Measurements from ENCODE around the gene SPOUT1.
A peak's percentile ranks its signal among the peaks of the same experiment; 100 is the strongest.
"Not testable (repeated sequence)": the region's sequence is repeated elsewhere in the genome, so short reads cannot be mapped to it uniquely, and the experiment has no call there.

SPOUT1 gene

DNA sequence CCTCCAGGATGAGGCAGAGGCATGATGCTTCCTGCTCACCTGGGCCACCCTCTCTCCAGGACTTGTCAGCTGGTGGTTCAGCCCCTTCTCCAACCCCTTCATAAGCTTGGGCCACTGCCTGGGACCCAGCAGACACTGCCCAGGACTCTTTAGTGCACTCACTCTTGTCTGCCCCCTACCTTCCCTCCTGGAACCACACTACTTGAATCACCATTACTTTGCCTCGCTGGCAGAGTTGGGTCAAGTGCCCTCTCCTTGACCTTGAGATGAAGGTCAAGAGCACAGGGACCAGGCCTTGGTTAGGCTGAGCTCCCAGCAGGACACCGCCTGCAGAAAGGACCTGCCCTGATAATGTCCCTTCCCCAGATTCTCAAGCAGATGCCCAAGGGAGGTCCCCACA is 19.8 kb downstream of the SPOUT1 start:
- DNase-seq (ENCODE audit: low read depth, low spot score) = no peak

DNA sequence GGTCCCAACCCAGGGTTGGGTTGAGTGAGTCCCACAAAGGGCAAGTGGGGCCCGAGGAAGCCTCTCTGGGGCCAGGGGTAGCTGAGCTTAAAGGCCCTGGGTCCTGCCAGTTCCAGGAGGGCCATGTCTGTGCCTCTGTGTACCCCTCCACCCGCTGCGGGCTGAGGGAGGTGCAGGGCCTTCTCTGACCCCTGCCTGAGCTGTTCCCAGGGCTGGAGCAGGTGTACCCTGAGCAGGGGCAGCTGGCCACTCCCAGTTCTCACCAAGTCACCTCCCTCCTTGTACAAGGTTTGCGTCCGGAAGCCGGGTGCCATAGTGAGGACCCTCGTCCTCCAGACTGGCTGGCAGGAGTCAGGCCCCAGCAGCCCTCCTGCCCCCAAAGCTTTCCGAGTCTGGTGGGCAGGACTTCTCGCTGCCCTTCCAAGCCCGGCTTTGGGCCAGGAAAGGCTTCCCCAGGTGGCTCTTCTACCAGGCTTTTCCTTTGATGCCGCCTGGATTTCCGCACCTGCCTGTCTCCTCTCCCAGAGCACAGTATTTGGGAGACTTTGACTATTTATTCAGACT is 20.5 kb downstream of the SPOUT1 start:
- no peak for DNase-seq (ENCODE audit: low read depth, low spot score)

DNA sequence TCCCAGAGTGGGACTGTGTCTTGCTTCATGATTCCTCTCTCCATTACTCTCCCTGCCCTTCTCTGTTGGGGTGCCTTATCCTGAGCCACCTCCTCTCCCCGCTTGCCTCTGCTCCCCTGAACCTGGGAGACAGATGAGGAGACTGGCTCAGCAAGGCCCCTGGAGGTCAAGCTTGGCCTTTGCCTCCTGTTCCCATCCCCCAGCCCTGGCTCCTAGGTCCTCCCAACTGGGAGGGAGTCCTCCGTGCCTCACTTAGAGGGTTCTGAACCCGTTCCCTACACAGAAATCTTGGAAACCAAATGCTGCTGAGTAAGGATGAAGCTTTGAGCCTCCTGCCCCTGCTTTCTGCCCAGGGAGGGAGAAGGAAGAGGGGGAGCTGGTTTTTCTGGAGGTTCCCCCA is 21.1 kb downstream of the SPOUT1 start:
- no peak for DNase-seq (ENCODE audit: low read depth, low spot score)

DNA sequence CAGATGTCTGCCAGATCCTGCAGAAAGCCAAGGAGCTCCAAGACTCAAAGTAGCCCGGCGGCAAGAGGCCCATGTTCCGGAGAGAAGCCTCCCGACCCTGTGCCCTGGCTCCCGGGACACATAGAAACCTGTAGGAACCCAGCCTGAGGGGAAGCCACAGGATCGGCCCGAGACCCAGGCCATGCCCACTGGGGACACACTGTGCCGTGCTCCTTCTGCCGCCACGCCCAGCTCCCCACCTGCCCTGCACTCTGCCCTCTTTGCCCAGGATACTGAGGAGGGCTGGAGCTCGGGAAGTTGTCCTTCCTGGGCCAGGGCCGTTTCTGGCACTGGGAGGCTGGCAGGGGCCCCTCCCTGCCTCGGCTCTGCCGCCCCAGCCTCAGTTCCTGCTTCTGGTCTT is 21.8 kb downstream of the SPOUT1 start:
- DNase-seq (ENCODE audit: low read depth, low spot score) = no peak

DNA sequence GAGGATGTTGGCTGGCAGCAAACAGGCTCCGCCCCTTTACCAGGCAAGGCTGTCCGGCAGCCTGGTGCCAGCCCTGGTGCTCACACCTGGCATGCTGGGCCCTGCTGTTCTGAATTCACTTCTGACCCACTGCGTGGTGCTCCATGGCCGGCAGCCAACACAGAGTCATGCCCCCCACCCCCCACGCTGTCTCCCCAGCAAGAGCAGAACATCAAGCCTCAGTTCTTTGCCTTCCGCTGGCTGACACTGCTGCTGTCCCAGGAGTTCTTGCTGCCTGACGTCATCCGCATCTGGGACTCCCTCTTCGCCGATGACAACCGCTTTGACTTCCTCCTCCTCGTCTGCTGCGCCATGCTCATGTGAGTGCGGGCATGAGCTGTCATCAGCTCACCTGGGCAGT is 23.9 kb downstream of the SPOUT1 start:
- no peak for DNase-seq (ENCODE audit: low read depth, low spot score)

DNA sequence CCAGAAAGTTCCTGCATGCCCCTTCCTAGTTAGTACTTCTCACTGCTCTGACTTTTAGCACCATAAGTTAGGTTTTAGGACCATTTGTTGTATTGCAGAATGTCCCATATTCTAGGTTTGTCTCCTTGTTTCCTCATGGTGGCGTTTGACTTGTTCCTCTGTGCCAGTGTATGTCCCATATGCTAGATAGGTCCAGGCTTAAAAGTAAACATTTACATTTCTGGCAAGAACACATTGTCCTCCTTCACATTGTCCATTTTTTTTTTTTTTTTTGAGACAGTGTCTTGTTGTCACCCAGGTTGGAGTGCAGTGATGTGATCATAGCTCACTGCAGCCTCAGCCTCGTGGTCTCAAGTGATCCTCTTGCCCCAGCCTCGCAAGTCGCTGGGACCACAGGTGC is 27.1 kb downstream of the SPOUT1 start:
- DNase-seq (ENCODE audit: low read depth, low spot score) = no peak

- no peak for DNase-seq (ENCODE audit: low read depth, low spot score)
Observed at GRCh38 chr9:128800061-128800460, 29.5 kb downstream of the SPOUT1 start.

DNA sequence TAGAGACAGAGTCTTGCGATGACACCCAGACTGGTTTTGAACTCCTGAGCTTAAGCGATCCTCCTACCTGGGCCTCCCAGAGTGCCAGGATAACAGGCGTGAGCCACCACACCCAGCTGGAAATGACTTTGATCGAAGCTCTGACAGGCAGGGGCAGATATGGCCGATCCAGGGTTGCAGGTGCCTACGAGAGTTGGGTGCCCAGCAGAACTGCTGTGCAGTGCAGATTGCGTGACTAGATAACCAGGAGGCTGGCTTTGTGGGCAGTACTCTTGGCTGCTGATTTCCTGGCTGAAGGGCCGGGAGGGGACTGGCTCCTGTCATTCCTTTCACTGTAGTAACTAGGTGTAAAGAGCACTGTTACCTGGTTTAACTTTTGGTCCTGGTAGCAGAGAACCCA is 30.7 kb downstream of the SPOUT1 start:
- DNase-seq (ENCODE audit: low read depth, low spot score) = no peak

DNA sequence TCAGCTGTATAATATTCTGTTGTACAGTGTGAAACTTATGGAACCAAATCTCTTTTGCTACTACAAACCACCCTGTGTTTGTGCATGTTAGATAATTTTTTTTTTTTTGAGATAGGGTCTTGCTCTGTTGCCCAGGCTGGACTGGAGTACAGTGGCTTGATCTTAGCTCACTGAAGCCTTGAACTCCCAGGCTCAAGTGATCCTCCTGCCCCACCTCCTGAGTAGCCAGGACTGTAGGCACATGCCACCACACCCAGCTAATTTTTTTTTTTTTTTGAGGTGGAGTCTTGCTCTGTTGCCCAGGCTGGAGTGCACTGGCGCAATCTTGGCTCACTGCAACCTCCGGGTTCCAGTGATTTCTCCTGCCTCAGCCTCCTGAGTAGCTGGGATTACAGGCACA is 34.6 kb downstream of the SPOUT1 start:
- not testable (repeated sequence) for DNase-seq (ENCODE audit: low read depth, low spot score)

- no peak for DNase-seq (ENCODE audit: low read depth, low spot score)
Observed at GRCh38 chr9:128792978-128793686, 36.5 kb downstream of the SPOUT1 start.

- no peak for DNase-seq (ENCODE audit: low read depth, low spot score)
Observed at GRCh38 chr9:128792134-128792533, 37.5 kb downstream of the SPOUT1 start.

GRCh38 chr9:128790536-128790935 is 39.1 kb downstream of the SPOUT1 start:
- DNase-seq (ENCODE audit: low read depth, low spot score) = no peak

GRCh38 chr9:128788445-128788844 is 41.1 kb downstream of the SPOUT1 start:
- DNase-seq (ENCODE audit: low read depth, low spot score) = no peak

- peak; percentile 10 for DNase-seq (ENCODE audit: low read depth, low spot score)
Observed at GRCh38 chr9:128787659-128788058, 41.9 kb downstream of the SPOUT1 start.

DNA sequence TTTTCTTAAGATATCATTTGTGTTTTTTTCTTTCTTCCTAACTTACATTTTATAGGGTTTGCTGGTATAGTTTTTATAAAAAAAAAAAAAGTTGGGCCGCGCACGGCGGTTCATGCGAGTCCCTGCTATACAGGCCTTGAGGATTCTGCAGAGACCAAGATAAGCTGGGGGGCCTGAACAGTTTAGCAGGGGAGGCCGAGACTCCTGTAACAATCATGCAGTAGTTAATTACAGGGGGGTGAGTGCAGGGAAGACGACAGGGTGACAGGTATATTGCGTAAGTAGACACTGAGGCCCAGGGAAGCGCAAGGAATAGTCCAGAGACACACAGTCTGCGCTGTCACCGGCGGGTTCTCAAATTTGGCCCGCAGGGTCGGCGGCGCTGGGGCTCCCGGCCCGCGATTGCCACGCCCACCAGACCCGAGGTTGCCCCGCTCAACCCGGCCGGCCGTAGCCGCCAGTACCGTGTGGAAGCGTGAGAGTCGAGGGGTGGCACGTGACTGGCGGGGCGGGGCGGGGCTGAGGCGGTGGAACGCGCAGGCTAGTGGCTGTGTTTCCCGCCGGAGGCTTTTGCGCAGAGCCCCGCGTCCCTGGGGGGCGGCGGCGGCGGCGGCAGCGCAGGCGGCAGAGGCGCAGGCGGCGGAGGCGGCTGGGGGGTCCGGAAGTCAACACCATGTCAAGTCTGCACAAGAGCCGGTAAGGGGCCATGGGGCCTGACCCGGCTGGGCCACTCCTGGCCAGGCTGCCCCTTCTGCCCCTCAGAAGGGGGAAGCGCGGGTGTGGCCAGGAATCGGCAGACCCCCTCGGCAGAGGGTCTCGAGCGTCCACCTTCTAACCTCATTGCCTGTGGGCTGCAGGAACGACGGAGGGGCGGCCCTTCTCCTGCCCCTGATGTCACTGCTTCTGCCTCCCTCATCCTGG is 42.7 kb downstream of the SPOUT1 start, which contains the start of gene TBC1D13:
Gene TBC1D13, plus strand, starts transcription at position 573 of the 921 bp plus-strand sequence. Its CDS starts 101 bp downstream, at position 674.
- DNase-seq (ENCODE audit: low read depth, low spot score) = peak; percentile 93

DNA sequence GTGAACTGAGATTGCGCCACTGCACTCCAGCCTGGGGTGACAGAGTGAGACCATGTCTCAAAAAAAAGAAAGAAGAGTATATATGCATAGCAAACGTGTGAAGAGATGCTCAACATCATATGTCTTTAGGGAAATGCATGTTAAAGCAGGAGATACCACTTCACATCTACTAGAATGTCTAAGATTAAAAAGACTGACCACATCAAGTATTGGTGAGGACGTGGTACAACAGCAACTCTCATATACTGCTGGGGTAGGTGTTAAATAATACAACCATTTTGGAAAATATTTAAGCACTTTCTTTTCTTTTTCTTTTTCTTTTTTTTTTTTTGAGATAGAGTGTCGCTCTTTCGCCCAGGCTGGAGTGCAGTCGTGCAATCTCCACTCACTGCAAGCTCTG is 44.2 kb downstream of the SPOUT1 start:
- DNase-seq (ENCODE audit: low read depth, low spot score) = no peak

DNA sequence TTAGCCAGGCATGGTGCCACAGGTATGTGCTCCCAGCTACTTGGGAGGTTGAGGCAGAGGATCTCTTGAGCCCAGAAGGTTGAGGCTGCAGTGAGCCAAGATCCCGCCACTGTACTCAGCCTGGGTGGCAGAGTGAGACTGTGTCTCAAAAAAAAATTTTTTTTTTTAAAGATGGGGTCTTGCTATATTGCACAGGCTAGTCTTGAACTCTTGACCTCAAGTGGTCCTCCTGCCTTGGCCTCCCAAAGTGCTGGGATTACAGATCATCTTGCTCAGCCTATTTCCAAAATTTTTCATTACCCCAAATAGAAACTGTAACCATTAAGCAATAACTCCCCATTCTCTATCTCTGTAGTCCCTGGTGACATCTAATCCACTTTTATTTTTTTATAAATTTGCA is 46.9 kb downstream of the SPOUT1 start:
- DNase-seq (ENCODE audit: low read depth, low spot score) = no peak

DNA sequence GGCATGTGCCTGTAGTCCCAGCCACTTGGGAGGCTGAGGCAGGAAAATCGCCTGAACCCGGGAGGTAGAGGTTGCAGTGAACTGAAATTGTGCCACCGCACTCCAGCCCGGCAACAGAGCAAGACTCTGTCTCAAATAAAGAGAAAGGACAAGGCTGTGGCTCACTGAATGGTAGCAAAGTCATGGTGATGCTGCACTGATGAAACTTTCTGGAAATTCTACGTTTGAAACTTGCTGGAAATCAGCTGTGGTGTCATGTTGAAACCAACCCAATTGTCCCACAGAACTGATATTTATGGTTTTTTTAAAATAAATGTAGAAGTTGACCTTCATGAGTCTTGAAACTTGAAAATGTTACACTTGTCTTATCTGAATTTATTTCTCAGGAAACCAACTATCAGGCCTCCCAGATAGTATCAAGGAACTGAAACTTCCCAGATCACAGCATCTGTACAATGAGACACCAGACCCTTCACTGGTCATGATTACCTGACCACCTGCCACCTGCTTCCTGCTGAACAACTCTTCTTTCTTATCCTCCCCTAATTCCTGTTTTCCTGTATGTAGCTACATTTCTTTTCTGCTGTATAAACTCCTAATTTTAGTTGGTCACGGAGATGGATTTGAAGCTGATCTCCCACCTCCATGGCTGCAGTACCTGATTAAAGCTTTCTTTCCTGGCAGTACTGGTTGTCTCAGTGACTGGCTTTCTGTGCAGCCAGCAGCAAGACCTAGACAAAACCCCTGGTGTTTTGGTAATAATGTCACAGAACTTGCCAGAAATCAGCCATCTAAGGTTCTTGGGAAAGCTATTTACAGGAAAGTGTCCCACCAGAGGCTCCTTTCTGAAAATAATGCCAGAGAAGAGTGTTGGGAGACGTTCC is 48.2 kb downstream of the SPOUT1 start:
- no peak for DNase-seq (ENCODE audit: low read depth, low spot score)

GRCh38 chr9:128780093-128780492 is 49.5 kb downstream of the SPOUT1 start:
- DNase-seq (ENCODE audit: low read depth, low spot score) = not testable (repeated sequence)

GRCh38 chr9:128774804-128775203 is 54.8 kb downstream of the SPOUT1 start:
- no peak for DNase-seq (ENCODE audit: low read depth, low spot score)

GRCh38 chr9:128773049-128773448 is 56.5 kb downstream of the SPOUT1 start:
- no peak for DNase-seq (ENCODE audit: low read depth, low spot score)
